GM23338 (cell line): Measurements from ENCODE around the gene CAPN15. TPM values are rescaled to one million over a fixed set of nuclear protein-coding genes. Genes with fewer than 3 reads are reported as not detected.

Experiments
- ATAC-seq: fragments of 200-7000 bp; cut with Tn5 transposase; 3 replicates; pipeline ENCODE4 v1.9.1; 2020
- DNase-seq: peaks from one replicate; pipeline ENCODE4 v3.0.0-alpha.2; 2015; ENCODE audit warnings: low spot score
- H2AFZ ChIP-seq: fragments of 200-600 bp; sonication (generic); 2 replicates; pipeline ENCODE4 v1.8.0; 2016; ENCODE audit warnings: antibody characterized with exemption, mild to moderate bottlenecking, moderate library complexity
- H3F3A ChIP-seq: fragments of 200-600 bp; sonication (generic); replicated peaks from 2 replicates; pipeline ENCODE4 v1.8.0; 2017; ENCODE audit warnings: antibody characterized with exemption, mixed run types, low read depth
- H3K27ac ChIP-seq: fragments of 200-600 bp; sonication (generic); 2 replicates; pipeline ENCODE4 v1.6.1; 2016; ENCODE audit warnings: low read depth
- H3K27me3 ChIP-seq: fragments of 200-600 bp; sonication (generic); 2 replicates; pipeline ENCODE4 v1.8.0; 2016; ENCODE audit warnings: mild to moderate bottlenecking, mixed run types, moderate library complexity; ENCODE audit not compliant: insufficient read depth
- H3K36me3 ChIP-seq: fragments of 200-600 bp; sonication (generic); 2 replicates; pipeline ENCODE4 v1.8.0; 2016; ENCODE audit warnings: mild to moderate bottlenecking; ENCODE audit not compliant: insufficient read depth
- H3K4me1 ChIP-seq: fragments of 200-600 bp; sonication (generic); 2 replicates; pipeline ENCODE4 v1.8.0; 2016; ENCODE audit warnings: mild to moderate bottlenecking, moderate library complexity; ENCODE audit not compliant: insufficient read depth
- H3K4me2 ChIP-seq: fragments of 200-600 bp; sonication (generic); 2 replicates; pipeline ENCODE4 v1.7.1; 2017; ENCODE audit warnings: mixed run types
- H3K4me3 ChIP-seq: fragments of 200-600 bp; sonication (generic); 2 replicates; pipeline ENCODE4 v1.6.1; 2016; ENCODE audit warnings: mixed run types
- H3K79me2 ChIP-seq: fragments of 200-600 bp; sonication (generic); replicated peaks from 2 replicates; pipeline ENCODE4 v1.8.0; 2017; ENCODE audit warnings: mild to moderate bottlenecking; ENCODE audit not compliant: insufficient read depth
- H3K9me2 ChIP-seq: fragments of 200-600 bp; sonication (generic); 2 replicates; pipeline ENCODE4 v1.8.0; 2017; ENCODE audit not compliant: insufficient read depth
- H4K20me1 ChIP-seq: fragments of 200-600 bp; sonication (generic); replicated peaks from 2 replicates; pipeline ENCODE4 v1.8.0; 2017; ENCODE audit warnings: mild to moderate bottlenecking; ENCODE audit not compliant: insufficient read depth
- H3K27ac Mint-ChIP-seq: 2 replicates; pipeline ENCODE4 v1.8.0; 2020; ENCODE audit warnings: inconsistent platforms, mild to moderate bottlenecking, moderate library complexity, mixed read lengths
- H3K27me3 Mint-ChIP-seq: 3 replicates; pipeline ENCODE4 v1.8.0; 2022; ENCODE audit warnings: low read depth, mild to moderate bottlenecking, moderate library complexity, mixed read lengths, inconsistent platforms; ENCODE audit not compliant: insufficient read depth, poor library complexity
- H3K36me3 Mint-ChIP-seq: 3 replicates; pipeline ENCODE4 v1.8.0; 2021; ENCODE audit warnings: low read depth, mild to moderate bottlenecking, inconsistent platforms, moderate library complexity, mixed read lengths
- H3K4me1 Mint-ChIP-seq: 3 replicates; pipeline ENCODE4 v1.8.0; 2020; ENCODE audit warnings: mild to moderate bottlenecking, inconsistent platforms, mixed read lengths
- H3K4me3 Mint-ChIP-seq: 3 replicates; pipeline ENCODE4 v1.8.0; 2021; ENCODE audit warnings: moderate library complexity, mild to moderate bottlenecking, inconsistent platforms, mixed read lengths
- H3K9me3 Mint-ChIP-seq: 3 replicates; pipeline ENCODE4 v1.8.0; 2020; ENCODE audit warnings: moderate library complexity, mild to moderate bottlenecking, inconsistent platforms, mixed read lengths
- CREB1 ChIP-seq: fragments of 250-450 bp; sonication (Bioruptor Pico); IDR thresholded peaks from 2 replicates; pipeline ENCODE4 v1.5.0; 2020; ENCODE audit warnings: low read depth, mild to moderate bottlenecking, moderate library complexity
- EZH2 ChIP-seq: fragments of 200-600 bp; sonication (generic); IDR thresholded peaks from one replicate; pipeline ENCODE4 v1.8.0; 2017; ENCODE audit warnings: antibody characterized with exemption, mild to moderate bottlenecking, low read depth; ENCODE audit not compliant: unreplicated experiment
- EZH2phosphoT487 ChIP-seq: fragments of 200-600 bp; sonication (generic); IDR thresholded peaks from one replicate; pipeline ENCODE4 v1.8.1; 2018; ENCODE audit warnings: antibody characterized with exemption; ENCODE audit not compliant: unreplicated experiment
- JUNB ChIP-seq: IDR thresholded peaks from one replicate; pipeline ENCODE4 v1.6.1; 2016; ENCODE audit warnings: antibody characterized with exemption; ENCODE audit not compliant: unreplicated experiment
- NANOG ChIP-seq: IDR thresholded peaks from 2 replicates; pipeline ENCODE4 v1.6.1; 2016; ENCODE audit warnings: antibody characterized with exemption, borderline replicate concordance
- POLR2AphosphoS5 ChIP-seq: IDR thresholded peaks from 2 replicates; pipeline ENCODE4 v1.6.1; 2016; ENCODE audit warnings: antibody characterized with exemption, low read depth
- STAT1 ChIP-seq: IDR thresholded peaks from one replicate; pipeline ENCODE4 v1.6.1; 2016; ENCODE audit warnings: antibody characterized with exemption; ENCODE audit not compliant: unreplicated experiment
- ZNF114 ChIP-seq: fragments of 250-450 bp; sonication (Bioruptor Pico); IDR thresholded peaks from 2 replicates; pipeline ENCODE4 v1.5.0; 2020; ENCODE audit warnings: mild to moderate bottlenecking, moderate library complexity
- ZNF331 ChIP-seq: fragments of 250-450 bp; sonication (Bioruptor Pico); IDR thresholded peaks from 2 replicates; pipeline ENCODE4 v1.5.0; 2020; ENCODE audit warnings: low read depth, mild to moderate bottlenecking, moderate library complexity
- polyA plus RNA-seq: library from polyadenylated mRNA; unstranded; fragments of >200 nt; fragmentation: Nextera tagmentation; extraction: Ambion mirVana; gene quantifications from 2 replicates; pipeline ENCODE4 v1.2.1, GENCODE V29; 2016
- total RNA-seq: library from RNA; depleted of rRNA; stranded (reverse); fragments of >200 nt; shearing (Covaris generic); gene quantifications from 2 replicates; pipeline ENCODE4 v1.2.3, GENCODE V29; 2014
- TF ChIP-seq, protein P1 (sequence below): IDR thresholded peaks from 2 replicates; pipeline ENCODE4 v1.6.1; 2016; ENCODE audit warnings: antibody characterized with exemption
- TF ChIP-seq, protein P2 (sequence below): IDR thresholded peaks from one replicate; pipeline ENCODE4 v1.6.1; 2018; ENCODE audit warnings: antibody characterized with exemption; ENCODE audit not compliant: unreplicated experiment
- TF ChIP-seq, protein P3 (sequence below), 2 experiments: fragments of 200-600 bp in 1 of 2; sonication (generic) in 1 of 2; conservative IDR thresholded peaks; 2 replicates each; pipeline versions ENCODE4 v1.5.1 to v1.6.1; 2016 to 2017; ENCODE audit warnings: antibody characterized with exemption in 2 of 2, low read depth in 2 of 2, mild to moderate bottlenecking in 2 of 2, moderate library complexity in 1 of 2
- TF ChIP-seq, protein P4 (sequence below): fragments of 250-450 bp; sonication (Bioruptor Pico); IDR thresholded peaks from 2 replicates; pipeline ENCODE4 v1.5.0; 2020; ENCODE audit warnings: mild to moderate bottlenecking, moderate library complexity

Gene CAPN15
- total and polyA plus RNA-seq, 2 experiments from 2014 or later = 27.3 to 164 TPM

DNA sequence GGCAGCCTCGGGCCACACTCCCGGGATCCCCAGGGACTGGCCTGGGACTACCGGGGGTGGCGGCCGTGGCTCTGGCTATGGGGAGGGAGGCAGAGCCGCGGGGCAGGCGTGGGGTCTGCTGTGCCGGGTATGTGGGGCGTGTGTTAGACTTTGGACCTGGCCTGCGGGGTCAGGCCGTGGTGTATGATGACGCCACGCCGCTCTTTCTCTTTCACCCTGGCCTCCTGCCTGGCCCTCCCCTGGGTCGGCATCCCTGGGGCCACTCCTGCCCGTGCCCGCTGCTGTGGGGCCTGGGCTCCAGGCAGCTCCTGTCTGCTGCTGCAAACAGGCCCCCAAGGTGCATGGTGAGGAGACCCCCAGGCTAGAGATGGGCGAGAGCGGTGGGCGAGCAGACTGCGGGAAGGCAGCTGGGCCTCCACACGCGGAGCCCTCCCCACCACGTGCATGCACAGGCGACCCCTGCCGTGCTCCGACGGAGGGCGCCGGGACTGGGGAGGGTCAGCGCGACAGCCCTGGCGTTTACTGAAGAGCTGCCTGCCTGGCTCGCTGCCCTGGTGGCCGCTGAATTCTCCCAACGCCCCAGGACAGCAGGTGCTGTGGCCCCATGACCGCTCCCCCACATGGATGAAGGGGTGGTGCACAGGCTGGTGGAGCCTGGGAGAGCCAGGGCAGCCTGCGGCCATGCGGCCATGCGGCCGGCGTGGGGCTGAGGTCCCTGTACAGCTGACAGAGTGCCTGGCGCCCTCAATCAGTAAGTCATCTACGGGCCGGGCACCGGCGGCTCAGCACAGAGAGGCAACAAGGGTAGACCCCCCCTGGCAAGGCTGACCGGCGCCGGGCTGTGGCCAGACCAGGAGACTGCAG is 16.0 kb downstream of the CAPN15 start:
- H3K27ac ChIP-seq = no peak overlapping the region
- ATAC-seq = no peak
- Mint-ChIP-seq H3K36me3 (no peaks in the 10 kb centered on the region), H3K9me3 (peaks cover 4% of the 10 kb centered on the region; the same call in 1 of the 3 replicates), H3K4me1 (no peaks in the 10 kb centered on the region), H3K27ac (no peak overlapping the region), H3K4me3 (no peak overlapping the region), H3K27me3 (peaks cover 2% of the 10 kb centered on the region)
- H4K20me1 ChIP-seq = peaks cover 8% of the 10 kb centered on the region; the same call in 1 of the 2 replicates
- no peak for DNase-seq
- no peaks in the 10 kb centered on the region for H3K36me3 ChIP-seq
- H3F3A ChIP-seq = no peaks in the 10 kb centered on the region
- no peaks in the 10 kb centered on the region for H3K9me2 ChIP-seq
- no peaks in the 10 kb centered on the region for H3K27me3 ChIP-seq
- H3K79me2 ChIP-seq = peaks cover 27% of the 10 kb centered on the region
- TF ChIP-seq EZH2phosphoT487 (no peak), CREB1 (CRISPR knock-in tag) (no peak), NANOG (no peak), ZNF114 (CRISPR knock-in tag) (no peak), POLR2AphosphoS5 (no peak), ZNF331 (CRISPR knock-in tag) (no peak), STAT1 (no peak), EZH2 (no peak), JUNB (no peak)
- TF ChIP-seq, protein P1, sequence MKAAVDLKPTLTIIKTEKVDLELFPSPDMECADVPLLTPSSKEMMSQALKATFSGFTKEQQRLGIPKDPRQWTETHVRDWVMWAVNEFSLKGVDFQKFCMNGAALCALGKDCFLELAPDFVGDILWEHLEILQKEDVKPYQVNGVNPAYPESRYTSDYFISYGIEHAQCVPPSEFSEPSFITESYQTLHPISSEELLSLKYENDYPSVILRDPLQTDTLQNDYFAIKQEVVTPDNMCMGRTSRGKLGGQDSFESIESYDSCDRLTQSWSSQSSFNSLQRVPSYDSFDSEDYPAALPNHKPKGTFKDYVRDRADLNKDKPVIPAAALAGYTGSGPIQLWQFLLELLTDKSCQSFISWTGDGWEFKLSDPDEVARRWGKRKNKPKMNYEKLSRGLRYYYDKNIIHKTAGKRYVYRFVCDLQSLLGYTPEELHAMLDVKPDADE = no peak
- TF ChIP-seq, protein P2, sequence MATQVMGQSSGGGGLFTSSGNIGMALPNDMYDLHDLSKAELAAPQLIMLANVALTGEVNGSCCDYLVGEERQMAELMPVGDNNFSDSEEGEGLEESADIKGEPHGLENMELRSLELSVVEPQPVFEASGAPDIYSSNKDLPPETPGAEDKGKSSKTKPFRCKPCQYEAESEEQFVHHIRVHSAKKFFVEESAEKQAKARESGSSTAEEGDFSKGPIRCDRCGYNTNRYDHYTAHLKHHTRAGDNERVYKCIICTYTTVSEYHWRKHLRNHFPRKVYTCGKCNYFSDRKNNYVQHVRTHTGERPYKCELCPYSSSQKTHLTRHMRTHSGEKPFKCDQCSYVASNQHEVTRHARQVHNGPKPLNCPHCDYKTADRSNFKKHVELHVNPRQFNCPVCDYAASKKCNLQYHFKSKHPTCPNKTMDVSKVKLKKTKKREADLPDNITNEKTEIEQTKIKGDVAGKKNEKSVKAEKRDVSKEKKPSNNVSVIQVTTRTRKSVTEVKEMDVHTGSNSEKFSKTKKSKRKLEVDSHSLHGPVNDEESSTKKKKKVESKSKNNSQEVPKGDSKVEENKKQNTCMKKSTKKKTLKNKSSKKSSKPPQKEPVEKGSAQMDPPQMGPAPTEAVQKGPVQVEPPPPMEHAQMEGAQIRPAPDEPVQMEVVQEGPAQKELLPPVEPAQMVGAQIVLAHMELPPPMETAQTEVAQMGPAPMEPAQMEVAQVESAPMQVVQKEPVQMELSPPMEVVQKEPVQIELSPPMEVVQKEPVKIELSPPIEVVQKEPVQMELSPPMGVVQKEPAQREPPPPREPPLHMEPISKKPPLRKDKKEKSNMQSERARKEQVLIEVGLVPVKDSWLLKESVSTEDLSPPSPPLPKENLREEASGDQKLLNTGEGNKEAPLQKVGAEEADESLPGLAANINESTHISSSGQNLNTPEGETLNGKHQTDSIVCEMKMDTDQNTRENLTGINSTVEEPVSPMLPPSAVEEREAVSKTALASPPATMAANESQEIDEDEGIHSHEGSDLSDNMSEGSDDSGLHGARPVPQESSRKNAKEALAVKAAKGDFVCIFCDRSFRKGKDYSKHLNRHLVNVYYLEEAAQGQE = no peak
- TF ChIP-seq, protein P3, sequence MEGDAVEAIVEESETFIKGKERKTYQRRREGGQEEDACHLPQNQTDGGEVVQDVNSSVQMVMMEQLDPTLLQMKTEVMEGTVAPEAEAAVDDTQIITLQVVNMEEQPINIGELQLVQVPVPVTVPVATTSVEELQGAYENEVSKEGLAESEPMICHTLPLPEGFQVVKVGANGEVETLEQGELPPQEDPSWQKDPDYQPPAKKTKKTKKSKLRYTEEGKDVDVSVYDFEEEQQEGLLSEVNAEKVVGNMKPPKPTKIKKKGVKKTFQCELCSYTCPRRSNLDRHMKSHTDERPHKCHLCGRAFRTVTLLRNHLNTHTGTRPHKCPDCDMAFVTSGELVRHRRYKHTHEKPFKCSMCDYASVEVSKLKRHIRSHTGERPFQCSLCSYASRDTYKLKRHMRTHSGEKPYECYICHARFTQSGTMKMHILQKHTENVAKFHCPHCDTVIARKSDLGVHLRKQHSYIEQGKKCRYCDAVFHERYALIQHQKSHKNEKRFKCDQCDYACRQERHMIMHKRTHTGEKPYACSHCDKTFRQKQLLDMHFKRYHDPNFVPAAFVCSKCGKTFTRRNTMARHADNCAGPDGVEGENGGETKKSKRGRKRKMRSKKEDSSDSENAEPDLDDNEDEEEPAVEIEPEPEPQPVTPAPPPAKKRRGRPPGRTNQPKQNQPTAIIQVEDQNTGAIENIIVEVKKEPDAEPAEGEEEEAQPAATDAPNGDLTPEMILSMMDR (conservative IDR thresholded peaks at IDR 0.05; ENCODE audit: low read depth in 2 of 2) = no peak; a peak in 1 of 4 replicates
- TF ChIP-seq, protein P4, sequence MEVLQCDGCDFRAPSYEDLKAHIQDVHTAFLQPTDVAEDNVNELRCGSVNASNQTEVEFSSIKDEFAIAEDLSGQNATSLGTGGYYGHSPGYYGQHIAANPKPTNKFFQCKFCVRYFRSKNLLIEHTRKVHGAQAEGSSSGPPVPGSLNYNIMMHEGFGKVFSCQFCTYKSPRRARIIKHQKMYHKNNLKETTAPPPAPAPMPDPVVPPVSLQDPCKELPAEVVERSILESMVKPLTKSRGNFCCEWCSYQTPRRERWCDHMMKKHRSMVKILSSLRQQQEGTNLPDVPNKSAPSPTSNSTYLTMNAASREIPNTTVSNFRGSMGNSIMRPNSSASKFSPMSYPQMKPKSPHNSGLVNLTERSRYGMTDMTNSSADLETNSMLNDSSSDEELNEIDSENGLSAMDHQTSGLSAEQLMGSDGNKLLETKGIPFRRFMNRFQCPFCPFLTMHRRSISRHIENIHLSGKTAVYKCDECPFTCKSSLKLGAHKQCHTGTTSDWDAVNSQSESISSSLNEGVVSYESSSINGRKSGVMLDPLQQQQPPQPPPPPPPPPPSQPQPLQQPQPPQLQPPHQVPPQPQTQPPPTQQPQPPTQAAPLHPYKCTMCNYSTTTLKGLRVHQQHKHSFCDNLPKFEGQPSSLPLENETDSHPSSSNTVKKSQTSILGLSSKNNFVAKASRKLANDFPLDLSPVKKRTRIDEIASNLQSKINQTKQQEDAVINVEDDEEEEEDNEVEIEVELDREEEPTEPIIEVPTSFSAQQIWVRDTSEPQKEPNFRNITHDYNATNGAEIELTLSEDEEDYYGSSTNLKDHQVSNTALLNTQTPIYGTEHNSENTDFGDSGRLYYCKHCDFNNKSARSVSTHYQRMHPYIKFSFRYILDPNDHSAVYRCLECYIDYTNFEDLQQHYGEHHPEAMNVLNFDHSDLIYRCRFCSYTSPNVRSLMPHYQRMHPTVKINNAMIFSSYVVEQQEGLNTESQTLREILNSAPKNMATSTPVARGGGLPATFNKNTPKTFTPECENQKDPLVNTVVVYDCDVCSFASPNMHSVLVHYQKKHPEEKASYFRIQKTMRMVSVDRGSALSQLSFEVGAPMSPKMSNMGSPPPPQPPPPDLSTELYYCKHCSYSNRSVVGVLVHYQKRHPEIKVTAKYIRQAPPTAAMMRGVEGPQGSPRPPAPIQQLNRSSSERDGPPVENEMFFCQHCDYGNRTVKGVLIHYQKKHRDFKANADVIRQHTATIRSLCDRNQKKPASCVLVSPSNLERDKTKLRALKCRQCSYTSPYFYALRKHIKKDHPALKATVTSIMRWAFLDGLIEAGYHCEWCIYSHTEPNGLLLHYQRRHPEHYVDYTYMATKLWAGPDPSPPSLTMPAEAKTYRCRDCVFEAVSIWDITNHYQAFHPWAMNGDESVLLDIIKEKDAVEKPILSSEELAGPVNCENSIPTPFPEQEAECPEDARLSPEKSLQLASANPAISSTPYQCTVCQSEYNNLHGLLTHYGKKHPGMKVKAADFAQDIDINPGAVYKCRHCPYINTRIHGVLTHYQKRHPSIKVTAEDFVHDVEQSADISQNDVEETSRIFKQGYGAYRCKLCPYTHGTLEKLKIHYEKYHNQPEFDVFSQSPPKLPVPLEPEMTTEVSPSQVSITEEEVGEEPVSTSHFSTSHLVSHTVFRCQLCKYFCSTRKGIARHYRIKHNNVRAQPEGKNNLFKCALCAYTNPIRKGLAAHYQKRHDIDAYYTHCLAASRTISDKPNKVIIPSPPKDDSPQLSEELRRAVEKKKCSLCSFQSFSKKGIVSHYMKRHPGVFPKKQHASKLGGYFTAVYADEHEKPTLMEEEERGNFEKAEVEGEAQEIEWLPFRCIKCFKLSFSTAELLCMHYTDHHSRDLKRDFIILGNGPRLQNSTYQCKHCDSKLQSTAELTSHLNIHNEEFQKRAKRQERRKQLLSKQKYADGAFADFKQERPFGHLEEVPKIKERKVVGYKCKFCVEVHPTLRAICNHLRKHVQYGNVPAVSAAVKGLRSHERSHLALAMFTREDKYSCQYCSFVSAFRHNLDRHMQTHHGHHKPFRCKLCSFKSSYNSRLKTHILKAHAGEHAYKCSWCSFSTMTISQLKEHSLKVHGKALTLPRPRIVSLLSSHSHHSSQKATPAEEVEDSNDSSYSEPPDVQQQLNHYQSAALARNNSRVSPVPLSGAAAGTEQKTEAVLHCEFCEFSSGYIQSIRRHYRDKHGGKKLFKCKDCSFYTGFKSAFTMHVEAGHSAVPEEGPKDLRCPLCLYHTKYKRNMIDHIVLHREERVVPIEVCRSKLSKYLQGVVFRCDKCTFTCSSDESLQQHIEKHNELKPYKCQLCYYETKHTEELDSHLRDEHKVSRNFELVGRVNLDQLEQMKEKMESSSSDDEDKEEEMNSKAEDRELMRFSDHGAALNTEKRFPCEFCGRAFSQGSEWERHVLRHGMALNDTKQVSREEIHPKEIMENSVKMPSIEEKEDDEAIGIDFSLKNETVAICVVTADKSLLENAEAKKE (CRISPR knock-in tag) = no peak
- no peaks in the 10 kb centered on the region for H3K4me1 ChIP-seq
- H3K4me3 ChIP-seq = no peak overlapping the region
- no peak overlapping the region for H3K4me2 ChIP-seq
- no peak overlapping the region for H2AFZ ChIP-seq
